Measurements from ENCODE around the gene WASF1.

The WASF1 gene

GRCh38 chr6:110067837-110068591 lies 111.5 kb downstream of the WASF1 start:
- TF ChIP-seq CTCF (IDR thresholded peaks at IDR 0.05; ENCODE audit: extremely low read depth, missing control alignments) = no peak
- DNase-seq (ENCODE audit: low spot score) = no peak

DNA sequence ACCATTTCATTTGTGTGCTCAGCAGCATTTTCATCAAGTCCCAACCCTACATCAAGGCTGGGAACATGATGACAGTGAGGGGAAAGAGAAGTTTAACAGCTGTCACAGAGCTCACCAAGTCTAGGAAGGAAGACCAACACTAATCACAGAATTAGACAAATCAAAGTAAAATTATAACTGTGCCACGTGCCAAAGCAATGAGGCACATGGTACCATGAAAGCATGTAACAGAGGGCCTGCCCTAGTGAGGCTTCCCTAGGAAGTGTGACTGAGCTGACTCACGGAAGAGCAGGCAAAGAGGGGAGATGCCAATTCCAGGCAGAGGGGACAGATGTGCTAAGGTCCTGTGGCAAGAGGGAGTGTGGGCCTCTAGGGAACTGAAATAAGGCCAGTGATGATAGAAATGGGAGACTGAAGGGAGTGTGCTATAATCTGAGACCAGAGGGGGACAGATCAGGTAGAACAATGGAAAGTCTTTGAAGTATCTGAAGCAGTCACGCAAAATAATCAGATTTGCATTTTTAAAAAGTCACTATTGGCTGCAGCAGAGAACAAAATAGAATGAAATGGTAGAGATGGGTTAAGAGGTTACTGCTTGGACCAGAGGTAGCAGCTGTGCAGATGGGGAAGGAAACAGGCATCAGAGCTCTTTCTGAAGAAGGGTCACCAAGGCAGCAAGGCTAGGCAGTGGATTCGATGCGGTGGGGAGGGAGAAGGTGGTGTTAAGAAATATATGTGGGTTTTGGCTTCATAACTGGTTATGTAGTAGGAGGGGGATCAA lies 114.5 kb downstream of the WASF1 start:
- no peak for TF ChIP-seq CTCF (IDR thresholded peaks at IDR 0.05; ENCODE audit: extremely low read depth, missing control alignments)
- no peak for DNase-seq (ENCODE audit: low spot score)

- DNase-seq (ENCODE audit: low spot score) = peak; percentile 23
- TF ChIP-seq CTCF (IDR thresholded peaks at IDR 0.05; ENCODE audit: extremely low read depth, missing control alignments) = no peak
Observed at GRCh38 chr6:110063594-110064263, 115.7 kb downstream of the WASF1 start.

DNA sequence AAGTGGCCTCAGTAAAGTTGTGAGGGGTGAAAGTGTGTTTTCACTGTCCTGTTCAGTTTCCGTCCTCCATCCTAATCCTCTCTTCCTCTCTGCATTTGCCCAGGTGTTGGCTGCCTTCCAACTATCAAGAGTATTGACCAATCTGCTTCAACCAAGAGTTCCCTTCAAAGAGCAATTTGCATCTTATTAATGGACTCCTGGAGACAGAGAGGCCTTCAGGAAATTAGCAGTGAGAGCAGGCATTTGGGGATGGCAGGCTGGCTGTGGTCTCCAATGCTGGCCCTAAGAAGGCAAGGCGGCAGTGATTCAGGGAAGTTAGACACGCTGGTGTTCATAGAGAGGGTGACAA lies 124.1 kb downstream of the WASF1 start:
- no peak for TF ChIP-seq CTCF (IDR thresholded peaks at IDR 0.05; ENCODE audit: extremely low read depth, missing control alignments)
- DNase-seq (ENCODE audit: low spot score) = no peak

- TF ChIP-seq CTCF (IDR thresholded peaks at IDR 0.05; ENCODE audit: extremely low read depth, missing control alignments) = no peak
- DNase-seq (ENCODE audit: low spot score) = no peak
Observed at GRCh38 chr6:110054664-110055386, 124.6 kb downstream of the WASF1 start.

GRCh38 chr6:110053395-110054240 lies 125.9 kb downstream of the WASF1 start:
- peak; percentile 40 for DNase-seq (ENCODE audit: low spot score)

More at GRCh38 chr6:110053395-110054240, 125.9 kb downstream of the WASF1 start:
- TF ChIP-seq CTCF (IDR thresholded peaks at IDR 0.05; ENCODE audit: extremely low read depth, missing control alignments) = peak; percentile 46

Measured in GM20000 (cell line).